ENCODE measurements around the gene KLHDC3. TPM values are rescaled to one million over a fixed set of nuclear protein-coding genes. Genes with fewer than 3 reads are reported as not detected.

The KLHDC3 gene
- total and polyA plus RNA-seq, 2 experiments from 2014 or later: 90.5 to 99.5 TPM

GRCh38 chr6:43026365-43026764 is 12.3 kb downstream of the KLHDC3 start:
- peaks cover 36% of the 10 kb centered on the region for H3K79me2 ChIP-seq
- WGBS (ENCODE audit: low lambda C conversion rate, missing lambda C conversion rate): 94% methylated on average over 5 of the region's 5 CpGs

DNA sequence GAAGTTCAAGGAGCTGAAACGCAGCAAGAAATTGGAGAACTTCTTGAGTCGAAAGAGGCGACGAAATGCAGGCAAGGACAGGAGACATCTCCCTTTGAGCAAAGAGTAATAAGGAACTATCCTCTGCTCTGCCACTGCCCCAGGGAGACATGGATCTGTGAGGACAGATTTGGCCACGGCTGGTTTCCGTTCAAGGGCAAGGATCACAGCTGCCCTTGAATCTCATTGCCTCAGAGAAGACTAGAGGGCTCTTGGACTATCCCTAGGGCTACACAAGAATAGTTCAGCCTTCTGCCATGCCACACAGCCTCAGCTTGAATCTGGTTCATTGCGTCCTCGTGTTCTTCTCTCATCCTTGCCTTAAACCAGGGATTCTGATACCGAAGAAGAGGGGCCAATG is 15.1 kb downstream of the KLHDC3 start:
- WGBS (ENCODE audit: low lambda C conversion rate, missing lambda C conversion rate): 92% methylated on average over 9 of the region's 9 CpGs
- Histone ChIP-seq H3K4me2 (no peak overlapping the region), H3K27ac (no peak overlapping the region), H3K79me2 (peaks cover 12% of the 10 kb centered on the region), H3K9me2 (replicated peaks; ENCODE audit: insufficient read depth) (no peaks in the 10 kb centered on the region), H3K4me1 (ENCODE audit: insufficient read depth) (no peaks in the 10 kb centered on the region), H3K4me3 (no peak overlapping the region), H3K27me3 (no peaks in the 10 kb centered on the region), H2AFZ (no peak overlapping the region), H3K36me3 (replicated peaks; ENCODE audit: insufficient read depth, low read depth) (peaks cover 4% of the 10 kb centered on the region), H3K9me3 (ENCODE audit: low read depth) (no peaks in the 10 kb centered on the region), H4K20me1 (ENCODE audit: insufficient read depth, poor library complexity, severe bottlenecking) (no peaks in the 10 kb centered on the region)
- TF ChIP-seq, protein P1, sequence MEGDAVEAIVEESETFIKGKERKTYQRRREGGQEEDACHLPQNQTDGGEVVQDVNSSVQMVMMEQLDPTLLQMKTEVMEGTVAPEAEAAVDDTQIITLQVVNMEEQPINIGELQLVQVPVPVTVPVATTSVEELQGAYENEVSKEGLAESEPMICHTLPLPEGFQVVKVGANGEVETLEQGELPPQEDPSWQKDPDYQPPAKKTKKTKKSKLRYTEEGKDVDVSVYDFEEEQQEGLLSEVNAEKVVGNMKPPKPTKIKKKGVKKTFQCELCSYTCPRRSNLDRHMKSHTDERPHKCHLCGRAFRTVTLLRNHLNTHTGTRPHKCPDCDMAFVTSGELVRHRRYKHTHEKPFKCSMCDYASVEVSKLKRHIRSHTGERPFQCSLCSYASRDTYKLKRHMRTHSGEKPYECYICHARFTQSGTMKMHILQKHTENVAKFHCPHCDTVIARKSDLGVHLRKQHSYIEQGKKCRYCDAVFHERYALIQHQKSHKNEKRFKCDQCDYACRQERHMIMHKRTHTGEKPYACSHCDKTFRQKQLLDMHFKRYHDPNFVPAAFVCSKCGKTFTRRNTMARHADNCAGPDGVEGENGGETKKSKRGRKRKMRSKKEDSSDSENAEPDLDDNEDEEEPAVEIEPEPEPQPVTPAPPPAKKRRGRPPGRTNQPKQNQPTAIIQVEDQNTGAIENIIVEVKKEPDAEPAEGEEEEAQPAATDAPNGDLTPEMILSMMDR (IDR thresholded peaks at IDR 0.05; ENCODE audit: poor library complexity): no peak
- TF ChIP-seq EZH2 (IDR thresholded peaks at IDR 0.05; ENCODE audit: borderline replicate concordance): no peak
- no peak for DNase-seq (ENCODE audit: low spot score)

More at GRCh38 chr6:43026365-43026764, 12.3 kb downstream of the KLHDC3 start:
- Histone ChIP-seq H3K4me3 (no peak overlapping the region), H2AFZ (no peak overlapping the region), H3K9me2 (replicated peaks; ENCODE audit: insufficient read depth) (no peaks in the 10 kb centered on the region), H4K20me1 (ENCODE audit: insufficient read depth, poor library complexity, severe bottlenecking) (peaks cover 4% of the 10 kb centered on the region), H3K9me3 (ENCODE audit: low read depth) (no peaks in the 10 kb centered on the region), H3K4me2 (no peak overlapping the region), H3K4me1 (ENCODE audit: insufficient read depth) (peaks cover 8% of the 10 kb centered on the region), H3K27me3 (no peaks in the 10 kb centered on the region), H3K36me3 (replicated peaks; ENCODE audit: insufficient read depth, low read depth) (peaks cover 4% of the 10 kb centered on the region), H3K27ac (no peak overlapping the region)
- TF ChIP-seq EZH2phosphoT487 (IDR thresholded peaks at IDR 0.05; ENCODE audit: low read depth, severe bottlenecking, unreplicated experiment): no peak
- TF ChIP-seq, protein P1 (IDR thresholded peaks at IDR 0.05; ENCODE audit: poor library complexity): no peak
- TF ChIP-seq EZH2 (IDR thresholded peaks at IDR 0.05; ENCODE audit: borderline replicate concordance): no peak
- no peak for DNase-seq (ENCODE audit: low spot score)

GRCh38 chr6:43032326-43032725 is 18.3 kb downstream of the KLHDC3 start:
- no peak overlapping the region for H3K4me3 ChIP-seq
- H3K4me1 ChIP-seq (ENCODE audit: insufficient read depth): no peaks in the 10 kb centered on the region
- no peaks in the 10 kb centered on the region for H4K20me1 ChIP-seq (ENCODE audit: insufficient read depth, poor library complexity, severe bottlenecking)
- H3K27me3 ChIP-seq: no peaks in the 10 kb centered on the region
- no peaks in the 10 kb centered on the region for H3K36me3 ChIP-seq (replicated peaks; ENCODE audit: insufficient read depth, low read depth)
- no peak overlapping the region for H2AFZ ChIP-seq
- 93% methylated on average over 4 of the region's 4 CpGs for WGBS (ENCODE audit: low lambda C conversion rate, missing lambda C conversion rate)
- TF ChIP-seq, protein P1 (IDR thresholded peaks at IDR 0.05; ENCODE audit: poor library complexity): no peak
- TF ChIP-seq EZH2 (IDR thresholded peaks at IDR 0.05; ENCODE audit: borderline replicate concordance) (no peak), EZH2phosphoT487 (IDR thresholded peaks at IDR 0.05; ENCODE audit: low read depth, severe bottlenecking, unreplicated experiment) (no peak)
- no peaks in the 10 kb centered on the region for H3K79me2 ChIP-seq
- no peak for DNase-seq (ENCODE audit: low spot score)
- no peak overlapping the region for H3K4me2 ChIP-seq
- H3K9me3 ChIP-seq (ENCODE audit: low read depth): no peaks in the 10 kb centered on the region
- no peaks in the 10 kb centered on the region for H3K9me2 ChIP-seq (replicated peaks; ENCODE audit: insufficient read depth)
- no peak overlapping the region for H3K27ac ChIP-seq
